Measurements from ENCODE around the gene SHANK2. TPM values are rescaled to one million over a fixed set of nuclear protein-coding genes. Genes with fewer than 3 reads are reported as not detected.

Gene SHANK2
- not detected in 2 replicates for total RNA-seq (2014; rRNA removed; shearing (Covaris generic))

DNA sequence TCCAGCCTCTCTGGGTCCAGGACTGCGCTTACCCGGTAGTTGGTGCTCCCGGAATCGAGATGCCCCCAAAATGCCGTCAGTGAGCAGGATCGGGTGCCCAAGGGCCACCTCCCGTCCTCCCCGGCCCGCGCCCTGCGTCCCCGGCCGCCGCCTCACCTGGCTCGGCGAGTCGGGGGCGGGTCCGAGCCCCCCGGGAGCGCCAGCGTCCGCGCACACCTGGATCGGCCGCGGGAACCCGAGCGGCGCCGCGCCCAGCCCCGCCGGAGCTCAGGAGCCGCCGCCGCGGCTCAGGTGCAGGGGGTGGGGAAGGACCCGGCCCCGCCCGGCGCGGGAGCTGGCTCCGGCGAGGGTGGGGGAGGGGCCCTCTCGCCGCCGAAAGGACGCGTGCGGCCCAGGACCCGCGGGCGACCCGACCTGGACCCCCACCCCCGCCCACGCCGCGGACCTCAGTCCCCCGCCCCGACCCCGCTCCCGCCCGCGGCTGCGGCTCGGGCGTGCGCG, at the start of gene SHANK2:
Gene SHANK2 (minus strand): TSS at position 309 of the 501 bp plus-strand sequence. CDS start 105,251 bp downstream, outside the sequence.
- no peak for DNase-seq (ENCODE audit: low read depth)

DNA sequence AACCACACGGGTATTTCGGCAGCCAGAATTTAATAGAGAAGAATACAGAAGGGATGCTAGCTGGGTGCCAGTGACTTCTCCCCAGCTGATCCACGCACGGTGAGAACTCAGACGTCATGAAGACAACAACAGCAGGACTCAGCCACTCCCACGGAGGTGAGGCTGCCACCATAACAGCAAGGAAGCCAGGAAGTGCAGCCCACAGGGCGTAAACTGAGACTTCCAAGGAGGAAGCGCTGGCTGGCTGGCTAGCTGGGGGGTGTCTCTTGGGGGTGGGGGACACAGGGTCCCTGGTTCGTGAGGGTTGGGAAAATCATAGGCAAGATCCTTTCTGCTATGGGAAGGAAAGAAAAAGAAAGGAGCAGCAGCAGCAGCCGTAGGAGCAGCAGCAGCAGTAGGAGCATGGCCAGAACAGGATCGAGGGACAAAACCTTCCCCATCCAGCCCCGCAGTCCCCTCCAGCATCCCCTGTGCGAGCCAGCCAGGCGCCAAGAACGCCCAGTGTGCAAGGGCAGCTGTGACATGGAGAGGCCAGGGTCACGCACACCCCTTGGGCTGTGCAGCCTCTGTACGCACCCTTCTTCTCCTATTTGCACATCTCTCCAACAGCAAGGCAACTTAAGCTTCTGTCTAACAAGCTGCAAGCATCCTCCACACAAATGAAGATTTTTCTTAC, 49.6 kb upstream of the SHANK2 start:
- no peak for DNase-seq (ENCODE audit: low read depth)

GRCh38 chr11:71301046-71301857, 48.9 kb upstream of the SHANK2 start:
- no peak for DNase-seq (ENCODE audit: low read depth)

GRCh38 chr11:71300187-71300586, 47.8 kb upstream of the SHANK2 start:
- no peak for DNase-seq (ENCODE audit: low read depth)

GRCh38 chr11:71298761-71299181, 46.4 kb upstream of the SHANK2 start:
- no peak for DNase-seq (ENCODE audit: low read depth)

- DNase-seq (ENCODE audit: low read depth) = no peak
Measured at GRCh38 chr11:71298016-71298550, 45.7 kb upstream of the SHANK2 start.

DNA sequence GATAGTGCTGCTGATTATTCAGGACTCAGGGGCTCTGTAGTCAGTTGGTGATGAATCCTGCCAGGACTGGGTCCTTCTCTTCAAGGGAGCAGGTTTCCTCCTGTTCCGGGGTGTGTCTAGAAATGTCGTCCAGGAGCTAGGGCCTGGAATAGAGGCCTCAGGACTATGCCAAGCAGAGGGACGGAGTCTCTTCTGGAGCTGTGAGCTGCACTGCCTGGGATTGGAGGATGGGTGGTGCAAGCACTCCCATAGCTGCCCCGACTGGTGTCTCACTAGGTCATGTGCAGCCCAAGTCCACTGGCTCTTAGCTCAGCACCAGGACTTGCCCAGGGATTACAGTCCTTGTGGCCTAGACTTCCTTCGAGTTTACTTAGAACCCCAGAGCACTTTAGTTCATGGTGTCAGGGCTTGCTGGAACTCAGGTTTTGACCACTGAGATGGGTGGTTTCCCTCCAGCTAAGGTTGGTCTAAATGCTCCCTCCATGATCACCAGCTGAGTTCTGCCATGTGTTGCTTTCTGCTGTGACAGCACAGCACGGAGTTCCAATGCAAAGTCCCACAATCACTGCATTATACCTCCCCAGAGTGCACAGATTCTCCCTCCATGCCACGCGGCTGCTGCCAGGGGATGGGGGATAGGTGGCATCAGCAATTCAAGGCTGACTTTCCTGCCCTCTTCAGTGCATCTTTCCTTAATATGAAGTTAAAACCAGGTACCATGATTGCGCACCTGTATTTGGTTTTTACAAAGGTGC, 42.6 kb upstream of the SHANK2 start:
- no peak for DNase-seq (ENCODE audit: low read depth)

- DNase-seq (ENCODE audit: low read depth) = no peak
Measured at GRCh38 chr11:71293961-71294782, 41.8 kb upstream of the SHANK2 start.

DNA sequence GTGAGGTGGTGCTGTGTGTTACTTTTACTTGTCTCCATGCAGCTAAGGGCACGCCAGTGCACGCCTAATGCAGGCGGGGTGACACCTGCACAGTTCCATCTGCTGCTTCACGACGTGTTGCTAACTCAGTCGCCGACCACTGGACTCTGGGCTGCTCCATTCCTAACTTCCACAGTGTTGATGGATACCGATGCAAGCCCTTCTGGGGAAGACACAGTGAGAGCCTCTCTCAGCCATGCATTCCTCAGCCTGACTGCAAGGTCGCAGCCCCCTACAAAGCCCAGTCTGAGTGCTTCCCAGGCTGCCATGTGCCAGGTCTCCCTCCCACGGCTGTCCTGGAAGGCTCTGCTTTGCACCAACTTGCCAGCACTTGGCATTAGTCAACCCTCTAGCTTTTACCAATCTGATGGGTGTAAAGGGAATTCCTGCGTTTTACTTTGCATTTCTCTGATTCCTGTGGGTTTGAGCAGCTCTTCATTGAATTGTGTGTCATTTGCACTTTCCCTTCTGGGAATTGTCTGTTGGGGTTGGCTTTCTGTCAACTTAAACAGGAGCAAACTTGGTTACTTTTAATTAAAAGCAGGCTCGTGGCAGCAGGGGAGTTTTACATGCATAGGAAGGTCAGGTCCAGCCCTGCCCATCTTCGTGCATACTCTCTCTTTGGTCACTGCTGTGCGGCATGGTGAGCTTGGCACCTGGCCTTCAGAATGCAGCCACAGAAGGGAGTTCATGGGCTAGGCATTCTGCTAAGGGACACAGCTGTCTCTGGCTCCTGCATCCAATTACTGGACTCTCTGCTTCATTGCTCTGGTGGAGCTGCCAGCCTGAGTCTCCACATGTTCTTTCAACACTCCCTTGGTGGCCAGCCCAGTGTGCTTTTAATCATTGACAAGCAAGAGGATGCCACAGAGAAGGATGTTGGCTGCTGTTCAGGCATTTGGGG, 34.6 kb upstream of the SHANK2 start:
- DNase-seq (ENCODE audit: low read depth) = peak; percentile 91

GRCh38 chr11:71285111-71285510, 32.7 kb upstream of the SHANK2 start:
- DNase-seq (ENCODE audit: low read depth) = no peak

- DNase-seq (ENCODE audit: low read depth) = no peak
Measured at GRCh38 chr11:71284525-71285092, 32.2 kb upstream of the SHANK2 start.

GRCh38 chr11:71283971-71284441, 31.6 kb upstream of the SHANK2 start:
- DNase-seq (ENCODE audit: low read depth) = no peak

DNA sequence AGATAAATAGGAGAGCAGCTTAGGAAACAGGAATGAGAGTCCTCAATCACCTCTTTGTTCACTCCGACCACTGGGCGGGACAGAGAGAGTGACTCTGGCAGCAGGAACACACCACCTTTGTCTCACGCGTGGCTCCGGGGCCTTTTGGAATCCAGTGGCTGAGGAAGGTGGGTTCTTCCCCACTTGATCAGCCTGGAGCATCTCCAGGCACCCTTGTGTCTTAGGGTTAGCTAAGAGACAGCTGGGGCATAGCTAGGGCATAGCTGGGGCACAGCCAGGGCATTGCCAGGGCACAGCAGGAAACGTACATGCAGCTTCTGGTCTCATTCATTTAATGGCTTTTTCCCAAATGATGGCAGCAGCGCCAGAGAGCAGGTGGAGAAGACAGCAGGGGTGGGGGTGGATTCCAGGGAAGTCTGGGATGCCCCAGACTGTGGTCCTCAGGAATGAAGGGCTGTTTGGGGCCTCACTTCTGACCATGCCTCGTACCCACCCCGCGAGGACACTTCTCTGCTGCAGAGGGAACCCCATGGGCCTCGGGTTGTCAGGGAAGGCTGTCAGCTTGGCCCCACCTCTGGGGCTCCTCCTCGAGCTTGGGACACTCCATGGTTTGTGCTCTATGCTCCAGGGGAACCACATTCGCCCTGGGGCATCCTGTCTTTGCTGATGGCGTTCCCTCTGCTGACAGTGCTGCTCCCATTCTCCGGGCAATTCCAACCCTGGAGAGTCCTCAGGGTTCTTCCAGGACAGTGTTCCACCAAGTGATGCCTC, 30.4 kb upstream of the SHANK2 start:
- no peak for DNase-seq (ENCODE audit: low read depth)

DNA sequence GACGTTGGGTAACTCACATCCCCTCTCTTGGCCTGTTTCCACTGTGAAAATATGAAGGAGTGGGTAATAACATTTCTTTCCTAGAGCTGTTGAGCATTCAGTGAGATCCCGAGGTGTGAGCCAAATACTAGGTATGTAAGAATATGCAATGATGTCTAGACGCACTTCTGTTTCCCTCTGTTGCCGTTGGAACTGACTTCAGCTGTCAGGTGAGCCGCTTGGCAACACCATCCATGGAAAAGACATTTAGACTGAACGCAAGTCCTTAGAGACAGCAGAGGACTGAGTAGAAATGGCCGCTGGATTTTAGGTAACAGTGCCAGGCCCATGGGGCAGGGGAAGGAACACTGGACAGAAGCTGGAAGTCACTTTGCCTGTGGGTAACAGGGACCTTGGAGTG, 29.5 kb upstream of the SHANK2 start:
- no peak for DNase-seq (ENCODE audit: low read depth)

- DNase-seq (ENCODE audit: low read depth) = no peak
Measured at GRCh38 chr11:71281204-71281603, 28.8 kb upstream of the SHANK2 start.

DNA sequence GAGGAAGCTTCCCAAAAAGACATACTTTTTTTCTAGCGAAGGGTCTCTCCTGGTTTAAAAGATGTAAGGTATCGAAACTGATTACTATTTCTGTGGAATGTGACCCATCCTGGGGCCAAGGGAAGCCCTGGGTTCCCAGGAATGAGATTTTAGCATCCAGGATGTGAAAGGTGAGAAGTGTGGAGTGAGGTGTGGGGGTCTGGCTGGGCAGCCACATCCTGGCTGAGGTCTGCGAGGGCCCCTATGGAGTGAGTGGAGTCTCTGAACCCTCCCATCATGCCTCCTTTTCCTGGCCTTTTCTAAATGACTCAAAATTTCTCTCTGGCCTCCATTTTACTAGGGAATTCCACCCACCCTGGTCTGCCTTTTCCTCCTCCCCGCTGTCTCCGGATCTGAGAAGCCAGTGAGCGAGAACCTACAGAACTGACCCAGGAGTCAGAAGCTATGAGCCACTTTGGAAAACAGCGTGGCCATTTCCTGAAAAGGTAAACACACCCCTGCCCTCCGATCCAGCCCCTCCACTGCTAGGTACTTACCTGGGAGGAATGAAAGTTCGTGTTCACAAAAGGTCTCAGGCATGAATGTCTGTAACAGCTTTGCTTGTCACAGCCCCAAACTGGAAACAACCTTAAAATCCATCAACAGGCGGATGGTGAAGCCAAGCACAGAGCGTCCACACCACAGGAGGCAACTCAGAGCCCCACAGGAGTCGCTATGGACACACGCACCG, 27.7 kb upstream of the SHANK2 start:
- DNase-seq (ENCODE audit: low read depth) = no peak

DNA sequence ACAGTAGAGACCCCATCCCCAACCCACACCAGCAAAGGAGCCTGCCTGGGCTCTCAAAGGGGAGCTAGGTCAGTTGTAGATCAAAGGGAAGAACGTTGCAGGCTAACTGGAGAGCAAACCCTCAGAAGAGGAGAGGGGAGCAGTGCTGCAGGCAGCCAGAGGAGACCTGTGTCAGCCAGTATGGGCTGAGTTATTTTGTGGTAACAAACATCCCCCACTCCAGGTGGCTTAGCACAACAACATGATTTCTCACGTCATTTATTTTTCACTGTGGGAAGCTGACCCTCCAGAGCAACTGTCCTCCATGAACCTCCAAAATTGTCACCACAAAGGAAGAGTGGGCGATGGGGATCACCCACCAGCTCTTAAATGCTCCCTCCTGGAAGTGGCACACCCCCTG, 19.8 kb upstream of the SHANK2 start:
- no peak for DNase-seq (ENCODE audit: low read depth)
